GM06990 (cell line): Measurements from ENCODE around the gene CMPK2.

ENCODE experiments used
- DNase-seq: peaks from one replicate; pipeline ENCODE4 v3.0.0-alpha.2; 2011; ENCODE audit not compliant: insufficient read length; ENCODE audit errors: extremely low read depth
- H3K27me3 ChIP-seq: replicated peaks from 2 replicates; pipeline ENCODE4 v1.6.0; 2011; ENCODE audit warnings: low read length; ENCODE audit not compliant: control insufficient read depth, insufficient read depth
- H3K36me3 ChIP-seq: 2 replicates; pipeline ENCODE4 v1.5.1; 2011; ENCODE audit warnings: low read length; ENCODE audit not compliant: control insufficient read depth, insufficient read depth
- H3K4me3 ChIP-seq: replicated peaks from 2 replicates; pipeline ENCODE4 v1.5.1; 2011; ENCODE audit warnings: low read depth, mild to moderate bottlenecking, control low read depth, low read length
- TF ChIP-seq, protein P1 (sequence below): IDR thresholded peaks from 2 replicates; pipeline ENCODE4 v1.5.1; 2011; ENCODE audit warnings: low read length, control low read depth, mild to moderate bottlenecking, inconsistent platforms; ENCODE audit not compliant: insufficient read depth, poor library complexity, severe bottlenecking

CMPK2 gene

DNA sequence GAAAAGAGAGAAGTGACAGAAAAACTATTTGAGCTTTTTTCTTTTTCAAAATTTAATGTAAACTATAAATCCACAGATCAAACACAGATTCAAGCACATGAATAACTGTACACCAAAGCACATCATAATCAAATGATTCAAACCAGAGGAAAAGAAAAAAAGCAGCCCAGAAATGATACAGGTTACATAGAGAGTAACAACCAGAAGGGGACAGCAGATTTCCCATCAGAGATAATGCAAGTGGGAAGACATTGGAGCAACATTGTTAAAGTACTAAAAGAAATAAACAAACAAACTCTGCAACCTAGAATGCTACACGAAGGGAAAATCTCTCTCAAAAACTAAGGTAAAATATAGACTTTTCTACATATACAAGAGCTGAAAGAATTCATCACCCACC is 34.5 kb downstream of the CMPK2 start:
- TF ChIP-seq, protein P1, sequence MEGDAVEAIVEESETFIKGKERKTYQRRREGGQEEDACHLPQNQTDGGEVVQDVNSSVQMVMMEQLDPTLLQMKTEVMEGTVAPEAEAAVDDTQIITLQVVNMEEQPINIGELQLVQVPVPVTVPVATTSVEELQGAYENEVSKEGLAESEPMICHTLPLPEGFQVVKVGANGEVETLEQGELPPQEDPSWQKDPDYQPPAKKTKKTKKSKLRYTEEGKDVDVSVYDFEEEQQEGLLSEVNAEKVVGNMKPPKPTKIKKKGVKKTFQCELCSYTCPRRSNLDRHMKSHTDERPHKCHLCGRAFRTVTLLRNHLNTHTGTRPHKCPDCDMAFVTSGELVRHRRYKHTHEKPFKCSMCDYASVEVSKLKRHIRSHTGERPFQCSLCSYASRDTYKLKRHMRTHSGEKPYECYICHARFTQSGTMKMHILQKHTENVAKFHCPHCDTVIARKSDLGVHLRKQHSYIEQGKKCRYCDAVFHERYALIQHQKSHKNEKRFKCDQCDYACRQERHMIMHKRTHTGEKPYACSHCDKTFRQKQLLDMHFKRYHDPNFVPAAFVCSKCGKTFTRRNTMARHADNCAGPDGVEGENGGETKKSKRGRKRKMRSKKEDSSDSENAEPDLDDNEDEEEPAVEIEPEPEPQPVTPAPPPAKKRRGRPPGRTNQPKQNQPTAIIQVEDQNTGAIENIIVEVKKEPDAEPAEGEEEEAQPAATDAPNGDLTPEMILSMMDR: no peak
- Histone ChIP-seq H3K36me3 (no peaks in the 10 kb centered on the region), H3K4me3 (no peak overlapping the region), H3K27me3 (no peaks in the 10 kb centered on the region)
- DNase-seq: no peak

DNA sequence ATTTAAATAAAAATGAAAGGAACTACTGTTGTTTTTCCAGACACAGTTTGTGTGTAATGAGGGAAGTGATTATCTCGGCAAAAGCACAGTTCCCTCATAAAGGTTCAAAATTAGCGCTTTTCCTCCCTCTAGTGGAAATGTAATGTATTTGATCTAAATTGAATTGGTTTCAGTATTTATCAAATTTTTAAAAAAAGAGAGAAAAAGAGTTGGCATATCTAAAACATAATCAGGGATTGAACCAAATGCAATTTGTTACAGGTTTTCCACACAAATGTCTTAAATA is 37.5 kb downstream of the CMPK2 start:
- Histone ChIP-seq H3K4me3 (no peak overlapping the region), H3K36me3 (no peaks in the 10 kb centered on the region), H3K27me3 (no peaks in the 10 kb centered on the region)
- TF ChIP-seq, protein P1: peak; percentile 30
- DNase-seq: no peak

DNA sequence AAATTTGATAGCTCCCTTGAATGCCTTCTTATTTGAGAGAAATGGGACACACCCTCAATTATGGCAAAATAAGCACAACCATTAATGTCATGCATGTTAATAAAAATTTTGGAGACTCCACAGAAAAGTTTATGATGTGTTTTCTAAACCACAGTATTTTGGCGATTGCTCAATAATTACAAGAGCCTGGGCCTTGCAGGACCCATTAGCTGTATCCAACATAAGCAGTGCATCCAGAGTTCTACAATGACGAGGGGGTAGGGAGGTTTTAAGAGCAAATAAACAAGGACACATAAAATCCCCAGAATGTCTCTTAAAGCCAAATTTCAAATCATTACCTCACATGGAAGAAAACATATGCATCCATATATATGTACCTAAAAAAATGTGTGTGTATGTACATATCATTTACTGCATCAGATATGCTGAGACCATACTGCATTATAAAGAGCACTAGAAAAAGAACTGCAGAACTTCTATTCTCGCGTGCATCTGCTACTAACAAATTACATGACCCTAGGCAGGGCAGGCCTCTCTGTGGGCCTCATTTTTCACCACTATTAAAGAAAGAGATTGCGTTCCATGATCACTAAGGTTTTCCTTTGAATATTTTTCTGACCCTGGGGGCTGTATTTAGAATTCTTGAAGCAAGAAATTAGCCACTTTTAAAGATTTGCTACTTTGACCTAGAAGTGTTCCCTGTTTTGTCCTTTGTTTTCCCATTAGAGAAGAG is 38.0 kb downstream of the CMPK2 start:
- TF ChIP-seq, protein P1: no peak

DNA sequence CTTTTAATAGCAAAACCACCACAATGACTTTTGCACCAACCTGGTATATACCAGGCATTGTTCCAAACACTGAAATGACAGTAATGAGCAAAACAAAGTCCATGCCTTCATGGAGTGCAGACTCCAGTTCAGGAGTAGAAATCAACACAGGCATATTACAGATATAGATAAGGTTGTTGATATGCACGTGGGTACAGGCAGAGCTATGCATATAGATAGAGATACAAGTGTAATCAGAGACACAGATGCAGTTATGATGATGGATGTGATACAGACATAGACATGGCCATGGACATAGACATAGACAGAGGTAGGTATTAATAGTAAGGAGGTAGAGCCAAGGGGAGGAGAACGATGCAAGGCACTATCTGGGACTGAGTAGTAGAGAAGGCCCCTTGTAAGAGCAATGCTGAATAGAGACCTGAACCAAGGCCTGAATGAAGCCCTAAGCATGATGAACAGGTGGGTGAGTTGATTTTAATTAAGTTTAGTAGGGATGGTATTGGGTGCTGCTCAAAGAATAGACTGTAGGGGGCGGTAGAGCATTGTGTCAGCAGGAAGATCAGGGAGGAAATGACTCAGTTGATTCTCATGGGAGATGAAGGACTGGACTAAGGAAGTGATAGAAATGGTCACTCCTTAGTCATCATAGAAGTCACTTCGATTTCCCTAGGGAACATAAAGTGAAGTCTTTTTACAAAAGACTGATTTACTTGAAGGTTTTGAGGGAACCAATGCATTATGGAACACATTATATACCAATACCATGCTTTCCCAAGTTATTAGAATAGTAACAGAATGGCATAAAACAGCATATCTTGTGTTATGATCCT is 39.4 kb downstream of the CMPK2 start:
- no peak for DNase-seq
- Histone ChIP-seq H3K36me3 (no peaks in the 10 kb centered on the region), H3K4me3 (no peak overlapping the region), H3K27me3 (no peaks in the 10 kb centered on the region)
- TF ChIP-seq, protein P1: peak; percentile 72

More for the DNA sequence above, 38.0 kb downstream of the CMPK2 start:
- no peak for DNase-seq
- Histone ChIP-seq H3K27me3 (no peaks in the 10 kb centered on the region), H3K36me3 (no peaks in the 10 kb centered on the region), H3K4me3 (no peak overlapping the region)

DNA sequence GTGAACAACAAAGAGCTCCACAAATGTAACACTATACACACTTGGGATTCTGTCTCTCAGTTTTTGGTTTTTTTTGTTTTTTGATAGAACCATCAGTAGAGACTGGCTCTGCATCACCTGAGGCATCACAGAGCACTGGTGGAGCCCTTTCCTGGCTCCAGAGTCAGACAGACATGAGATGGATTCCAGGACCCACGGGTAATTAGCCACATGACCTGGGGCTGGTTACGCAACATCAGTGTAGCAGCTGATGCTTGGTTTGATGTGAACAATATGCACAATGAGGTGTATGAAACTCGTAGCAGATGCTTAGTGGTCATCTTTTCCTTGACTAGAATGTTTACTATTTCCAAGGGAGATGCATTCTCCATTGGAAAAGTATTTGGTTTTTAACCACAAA is 40.7 kb downstream of the CMPK2 start:
- Histone ChIP-seq H3K4me3 (no peak overlapping the region), H3K27me3 (no peaks in the 10 kb centered on the region), H3K36me3 (no peaks in the 10 kb centered on the region)
- no peak for DNase-seq
- TF ChIP-seq, protein P1: no peak
